Activated B cell treated with CpG ODN at 0.5 μM for 24 hours (primary cell): ENCODE data around the gene PIGU. TPM values are rescaled to one million over a fixed set of nuclear protein-coding genes. Genes with fewer than 3 reads are reported as not detected.

Experiments
- ATAC-seq: fragments of 200-7000 bp; cut with Tn5 transposase; one replicate; pipeline ENCODE4 v1.10.0; 2021; ENCODE audit warnings: low read depth, mild to moderate bottlenecking, moderate library complexity
- CTCF ChIA-PET: fragments of 350-600 bp; sonication (Branson Sonifier 250); formaldehyde crosslinking; loops from one replicate; lab custom pipeline; 2021; ENCODE audit warnings: antibody characterized with exemption; lab: Charles Lee
- POLR2A ChIA-PET: fragments of 350-600 bp; sonication (Branson Sonifier 250); formaldehyde crosslinking; loops from one replicate; lab custom pipeline; 2021; ENCODE audit warnings: antibody characterized with exemption; lab: Charles Lee
- DNase-seq: peaks from one replicate; pipeline ENCODE4 v3.0.0; 2022
- H3K27ac Mint-ChIP-seq: one replicate; pipeline ENCODE4 v1.8.0; 2020; ENCODE audit warnings: mixed read lengths
- H3K27me3 Mint-ChIP-seq: one replicate; pipeline ENCODE4 v1.8.0; 2021; ENCODE audit warnings: mixed read lengths
- H3K36me3 Mint-ChIP-seq: one replicate; pipeline ENCODE4 v1.8.0; 2021; ENCODE audit warnings: low read depth, mixed read lengths
- H3K4me1 Mint-ChIP-seq: one replicate; pipeline ENCODE4 v1.8.0; 2021; ENCODE audit warnings: mixed read lengths
- H3K4me3 Mint-ChIP-seq: one replicate; pipeline ENCODE4 v1.8.0; 2020; ENCODE audit warnings: mild to moderate bottlenecking, mixed read lengths
- H3K9me3 Mint-ChIP-seq: one replicate; pipeline ENCODE4 v1.8.0; 2020; ENCODE audit warnings: mixed read lengths
- CTCF ChIP-seq: fragments of 200-600 bp; IDR thresholded peaks from one replicate; pipeline ENCODE4 v1.8.0; 2022; ENCODE audit warnings: antibody characterized with exemption, mild to moderate bottlenecking
- intact Hi-C: fragments of 100-400 bp; cut with micrococcal nuclease; formaldehyde crosslinking; loops from one replicate; pipeline ENCODE4 v1.15.1; 2024
- total RNA-seq: library from RNA; stranded (reverse); gene quantifications from 2 replicates; pipeline ENCODE4 v1.2.3, GENCODE V29; 2022

The PIGU gene
- total RNA-seq, 1 donor from 2014 or later = 14.7 TPM

GRCh38 chr20:34643928-34644327 is 33.0 kb downstream of the PIGU start:
- ATAC-seq (no peak), DNase-seq (no peak)
- Mint-ChIP-seq H3K27ac (no peak overlapping the region), H3K4me3 (no peak overlapping the region), H3K4me1 (no peaks in the 10 kb centered on the region), H3K9me3 (no peaks in the 10 kb centered on the region), H3K36me3 (peaks cover 32% of the 10 kb centered on the region), H3K27me3 (no peaks in the 10 kb centered on the region)
- TF ChIP-seq CTCF = no peak
- ChIA-PET CTCF (no interaction called here), POLR2A (interaction anchor here (0.7 kb wide), 1 partner anchor 44 kb away, joined by 8 read pairs; no protein-coding TSS in a partner anchor)
- intact Hi-C loops = no loop called here

- no peaks in the 10 kb centered on the region for H3K27me3 Mint-ChIP-seq
- H3K4me1 Mint-ChIP-seq = no peaks in the 10 kb centered on the region
- POLR2A ChIA-PET = no interaction called here
- DNase-seq = no peak
- H3K36me3 Mint-ChIP-seq = peaks cover 48% of the 10 kb centered on the region
- no peaks in the 10 kb centered on the region for H3K9me3 Mint-ChIP-seq
- H3K27ac Mint-ChIP-seq = no peak overlapping the region
- no peak for TF ChIP-seq CTCF
- CTCF ChIA-PET = no interaction called here
- no peak for ATAC-seq
- no peak overlapping the region for H3K4me3 Mint-ChIP-seq
- intact Hi-C loops = no loop called here
Measured at GRCh38 chr20:34642009-34642408, 34.9 kb downstream of the PIGU start.

GRCh38 chr20:34639755-34640222 is 37.1 kb downstream of the PIGU start:
- DNase-seq (no peak), ATAC-seq (no peak)
- H3K27me3 Mint-ChIP-seq = no peaks in the 10 kb centered on the region
- H3K9me3 Mint-ChIP-seq = no peaks in the 10 kb centered on the region
- no peak for TF ChIP-seq CTCF
- H3K36me3 Mint-ChIP-seq = peaks cover 62% of the 10 kb centered on the region
- H3K4me1 Mint-ChIP-seq = no peaks in the 10 kb centered on the region
- POLR2A ChIA-PET = no interaction called here
- intact Hi-C loops = no loop called here
- CTCF ChIA-PET = no interaction called here
- no peak overlapping the region for H3K4me3 Mint-ChIP-seq
- no peak overlapping the region for H3K27ac Mint-ChIP-seq

GRCh38 chr20:34638532-34638931 is 38.4 kb downstream of the PIGU start:
- Mint-ChIP-seq H3K4me1 (no peaks in the 10 kb centered on the region), H3K27me3 (no peaks in the 10 kb centered on the region), H3K36me3 (peaks cover 62% of the 10 kb centered on the region), H3K9me3 (no peaks in the 10 kb centered on the region), H3K4me3 (no peak overlapping the region), H3K27ac (no peak overlapping the region)
- ChIA-PET CTCF (no interaction called here), POLR2A (no interaction called here)
- intact Hi-C loops = no loop called here
- no peak for ATAC-seq
- no peak for TF ChIP-seq CTCF
- no peak for DNase-seq

- ATAC-seq (no peak), DNase-seq (no peak)
- ChIA-PET POLR2A (no interaction called here), CTCF (no interaction called here)
- no peaks in the 10 kb centered on the region for H3K27me3 Mint-ChIP-seq
- no peaks in the 10 kb centered on the region for H3K9me3 Mint-ChIP-seq
- TF ChIP-seq CTCF = no peak
- H3K4me1 Mint-ChIP-seq = no peaks in the 10 kb centered on the region
- no peak overlapping the region for H3K27ac Mint-ChIP-seq
- intact Hi-C loops = no loop called here
- no peak overlapping the region for H3K4me3 Mint-ChIP-seq
- H3K36me3 Mint-ChIP-seq = peaks cover 62% of the 10 kb centered on the region
Measured at GRCh38 chr20:34638039-34638292, 38.9 kb downstream of the PIGU start.
